GM06990 (cell line): Measurements from ENCODE around the gene PRLH.

Source experiments
- DNase-seq: peaks from one replicate; pipeline ENCODE4 v3.0.0-alpha.2; 2011; ENCODE audit not compliant: insufficient read length; ENCODE audit errors: extremely low read depth
- H3K27me3 ChIP-seq: replicated peaks from 2 replicates; pipeline ENCODE4 v1.6.0; 2011; ENCODE audit warnings: low read length; ENCODE audit not compliant: control insufficient read depth, insufficient read depth
- H3K36me3 ChIP-seq: 2 replicates; pipeline ENCODE4 v1.5.1; 2011; ENCODE audit warnings: low read length; ENCODE audit not compliant: control insufficient read depth, insufficient read depth
- H3K4me3 ChIP-seq: replicated peaks from 2 replicates; pipeline ENCODE4 v1.5.1; 2011; ENCODE audit warnings: low read depth, mild to moderate bottlenecking, control low read depth, low read length
- TF ChIP-seq, protein P1 (sequence below): IDR thresholded peaks from 2 replicates; pipeline ENCODE4 v1.5.1; 2011; ENCODE audit warnings: low read length, control low read depth, mild to moderate bottlenecking, inconsistent platforms; ENCODE audit not compliant: insufficient read depth, poor library complexity, severe bottlenecking

Gene PRLH

DNA sequence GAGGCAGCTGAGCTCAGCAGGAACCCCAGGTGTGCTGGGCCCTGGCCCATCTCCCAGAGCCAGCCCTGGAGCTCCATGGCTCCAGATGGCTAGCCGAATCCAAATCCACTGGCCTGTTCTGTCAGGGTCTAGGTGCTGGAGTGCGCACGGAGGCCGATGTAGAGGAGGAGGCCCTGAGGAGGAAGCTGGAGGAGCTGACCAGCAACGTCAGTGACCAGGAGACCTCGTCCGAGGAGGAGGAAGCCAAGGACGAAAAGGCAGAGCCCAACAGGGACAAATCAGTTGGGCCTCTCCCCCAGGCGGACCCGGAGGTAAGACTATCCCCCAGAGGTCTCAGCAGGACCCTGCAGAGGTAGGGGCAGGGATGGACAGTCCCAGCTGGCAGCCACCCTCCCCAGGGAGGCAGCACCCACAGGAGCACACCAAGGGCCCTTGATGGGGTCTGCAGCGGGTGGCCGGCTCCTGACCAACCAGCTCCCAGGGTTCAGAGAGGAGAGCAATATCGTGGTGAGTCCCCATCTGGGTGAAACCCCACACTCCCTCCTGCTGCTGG is 26.1 kb upstream of the PRLH start:
- Histone ChIP-seq H3K36me3 (no peaks in the 10 kb centered on the region), H3K4me3 (no peak overlapping the region), H3K27me3 (no peaks in the 10 kb centered on the region)
- no peak for DNase-seq
- TF ChIP-seq, protein P1, sequence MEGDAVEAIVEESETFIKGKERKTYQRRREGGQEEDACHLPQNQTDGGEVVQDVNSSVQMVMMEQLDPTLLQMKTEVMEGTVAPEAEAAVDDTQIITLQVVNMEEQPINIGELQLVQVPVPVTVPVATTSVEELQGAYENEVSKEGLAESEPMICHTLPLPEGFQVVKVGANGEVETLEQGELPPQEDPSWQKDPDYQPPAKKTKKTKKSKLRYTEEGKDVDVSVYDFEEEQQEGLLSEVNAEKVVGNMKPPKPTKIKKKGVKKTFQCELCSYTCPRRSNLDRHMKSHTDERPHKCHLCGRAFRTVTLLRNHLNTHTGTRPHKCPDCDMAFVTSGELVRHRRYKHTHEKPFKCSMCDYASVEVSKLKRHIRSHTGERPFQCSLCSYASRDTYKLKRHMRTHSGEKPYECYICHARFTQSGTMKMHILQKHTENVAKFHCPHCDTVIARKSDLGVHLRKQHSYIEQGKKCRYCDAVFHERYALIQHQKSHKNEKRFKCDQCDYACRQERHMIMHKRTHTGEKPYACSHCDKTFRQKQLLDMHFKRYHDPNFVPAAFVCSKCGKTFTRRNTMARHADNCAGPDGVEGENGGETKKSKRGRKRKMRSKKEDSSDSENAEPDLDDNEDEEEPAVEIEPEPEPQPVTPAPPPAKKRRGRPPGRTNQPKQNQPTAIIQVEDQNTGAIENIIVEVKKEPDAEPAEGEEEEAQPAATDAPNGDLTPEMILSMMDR = no peak

DNA sequence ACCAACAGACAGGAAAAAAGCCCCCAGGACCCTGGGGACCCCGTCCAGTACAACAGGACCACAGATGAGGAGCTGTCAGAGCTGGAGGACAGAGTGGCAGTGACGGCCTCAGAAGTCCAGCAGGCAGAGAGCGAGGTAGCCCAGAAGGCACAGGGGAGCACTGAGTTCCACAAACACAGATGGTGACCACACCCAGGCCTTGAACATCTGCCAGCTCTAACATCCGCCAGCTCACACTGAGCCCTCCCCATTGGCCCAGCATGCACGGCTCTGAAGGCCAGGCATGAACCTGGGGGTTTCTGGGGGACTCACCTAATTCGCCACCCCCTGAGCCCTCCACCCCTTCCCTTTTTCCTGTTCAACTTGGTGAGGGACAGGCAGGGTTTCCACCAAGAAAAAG is 25.6 kb upstream of the PRLH start:
- no peaks in the 10 kb centered on the region for H3K36me3 ChIP-seq
- TF ChIP-seq, protein P1 = no peak
- no peaks in the 10 kb centered on the region for H3K27me3 ChIP-seq
- H3K4me3 ChIP-seq = no peak overlapping the region
- no peak for DNase-seq

DNA sequence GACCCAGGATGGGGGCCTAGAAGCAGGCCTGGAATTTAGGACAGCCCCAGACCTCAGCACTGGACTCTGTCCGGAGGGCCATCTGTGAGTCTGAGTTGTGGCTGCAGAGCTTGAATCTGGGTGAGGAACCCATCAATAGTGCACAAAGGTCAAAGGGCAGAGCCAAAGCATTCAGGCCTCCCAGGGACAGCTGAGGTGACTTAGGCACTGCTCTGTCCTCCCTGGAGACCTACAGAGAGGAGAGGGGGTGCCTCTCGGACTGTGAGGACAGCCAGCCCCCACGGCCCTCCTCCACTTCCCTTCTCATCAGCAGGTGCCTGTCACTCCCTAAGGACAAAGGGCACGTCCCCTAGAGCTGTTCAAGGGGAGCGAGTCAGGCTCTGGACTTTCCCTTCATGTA is 25.1 kb upstream of the PRLH start:
- DNase-seq = no peak
- H3K36me3 ChIP-seq = no peaks in the 10 kb centered on the region
- TF ChIP-seq, protein P1 = no peak
- H3K4me3 ChIP-seq = no peak overlapping the region
- H3K27me3 ChIP-seq = no peaks in the 10 kb centered on the region

DNA sequence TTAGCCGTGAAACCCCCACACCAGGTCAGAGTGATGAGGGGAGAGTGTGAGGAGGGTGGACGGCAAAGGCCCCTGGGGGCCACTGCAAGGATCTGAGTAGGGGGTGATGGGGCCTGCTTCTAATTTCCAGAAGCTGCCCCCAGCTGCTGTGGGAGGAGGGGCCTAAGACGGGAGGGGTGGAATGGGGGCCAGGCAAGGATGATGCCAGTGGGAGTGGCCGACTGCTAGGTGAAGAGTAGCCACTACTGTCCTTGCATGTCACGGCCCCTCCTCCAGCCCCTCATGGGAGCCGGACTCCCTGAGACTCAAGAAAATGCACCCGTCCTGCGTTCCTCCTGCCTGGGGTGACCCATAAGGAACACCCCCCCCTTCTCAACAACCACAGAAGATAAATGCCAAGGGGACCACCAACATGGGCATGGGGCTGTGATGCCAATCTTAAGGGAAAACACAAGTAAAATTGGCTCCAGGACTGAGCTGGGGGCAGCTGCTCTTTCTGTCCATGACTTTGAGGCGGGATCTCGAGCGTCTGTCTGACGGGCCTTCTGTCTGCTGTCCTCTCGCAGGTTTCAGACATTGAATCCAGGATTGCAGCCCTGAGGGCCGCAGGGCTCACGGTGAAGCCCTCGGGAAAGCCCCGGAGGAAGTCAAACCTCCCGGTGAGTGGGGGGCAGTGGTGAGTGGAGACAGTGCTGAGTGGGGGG is 24.2 kb upstream of the PRLH start:
- no peak for DNase-seq
- no peaks in the 10 kb centered on the region for H3K27me3 ChIP-seq
- TF ChIP-seq, protein P1 = no peak
- no peak overlapping the region for H3K4me3 ChIP-seq
- no peaks in the 10 kb centered on the region for H3K36me3 ChIP-seq

DNA sequence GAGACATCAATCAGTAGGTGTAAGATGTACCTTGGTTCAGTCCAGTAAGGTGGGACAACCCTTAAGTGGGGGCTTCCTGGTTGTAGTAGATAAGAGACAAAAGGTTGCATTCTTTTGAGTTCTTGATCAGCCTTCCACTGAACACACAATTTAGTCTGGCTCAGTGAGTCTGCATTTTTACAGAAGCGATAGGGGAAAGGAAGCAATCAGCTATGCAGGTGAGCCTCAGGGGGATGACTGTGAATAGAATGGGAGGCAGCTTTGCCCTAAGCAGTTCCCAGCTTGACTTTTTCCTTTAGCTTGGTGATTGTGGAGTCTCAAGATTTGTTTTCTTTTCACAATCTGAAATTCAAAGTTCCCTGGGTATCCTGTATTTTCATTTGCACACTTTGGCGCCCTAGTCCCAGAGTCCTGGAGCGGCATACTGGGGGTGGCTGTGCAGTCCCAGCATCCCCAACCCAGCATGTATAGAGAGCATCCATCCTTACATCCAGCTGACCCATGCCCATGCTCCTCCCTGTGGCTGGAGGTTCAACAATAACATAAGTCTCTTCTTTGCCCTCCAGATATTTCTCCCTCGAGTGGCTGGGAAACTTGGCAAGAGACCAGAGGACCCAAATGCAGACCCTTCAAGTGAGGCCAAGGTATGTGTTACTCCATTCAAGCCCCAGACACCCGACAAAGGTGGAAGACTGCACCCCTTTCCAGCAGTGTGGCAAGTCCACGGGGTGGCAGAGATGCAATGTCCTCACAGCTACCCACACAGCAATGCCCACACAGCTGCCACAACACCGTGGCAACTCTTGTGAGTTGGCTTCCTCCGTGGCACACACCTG is 20.1 kb upstream of the PRLH start:
- TF ChIP-seq, protein P1 = no peak
- Histone ChIP-seq H3K27me3 (no peaks in the 10 kb centered on the region), H3K4me3 (no peak overlapping the region), H3K36me3 (no peaks in the 10 kb centered on the region)
- no peak for DNase-seq
